K562 (cell line): ENCODE data around the gene ATRIP. TPM values are rescaled to one million over a fixed set of nuclear protein-coding genes. Genes with fewer than 3 reads are reported as not detected.

Experiments
- NR2C1 ChIP-seq, 2 experiments: fragments of 450-650 bp; IDR thresholded peaks; 2 replicates each; pipeline ENCODE4 v1.6.1; 2017; ENCODE audit warnings: mild to moderate bottlenecking in 2 of 2, antibody characterized with exemption in 1 of 2, inconsistent platforms in 1 of 2, missing compliant biosample characterization in 1 of 2, missing genetic modification characterization in 1 of 2
- NR2F6 ChIP-seq: fragments of 450-650 bp; formaldehyde crosslinking; IDR thresholded peaks from 2 replicates; pipeline ENCODE4 v1.4.0; 2020; ENCODE audit warnings: mild to moderate bottlenecking
- RERE ChIP-seq: sonication (generic); formaldehyde crosslinking; IDR thresholded peaks from 2 replicates; pipeline ENCODE4 v1.8.0; 2023; ENCODE audit warnings: missing genetic modification reagents, mild to moderate bottlenecking, borderline replicate concordance
- SAFB ChIP-seq: fragments of 200-400 bp; formaldehyde crosslinking; IDR thresholded peaks from 2 replicates; pipeline ENCODE4 v1.6.1; 2017; ENCODE audit warnings: low read depth, low read length, borderline replicate concordance
- ZFP30 ChIP-seq: fragments of 250-450 bp; sonication (Bioruptor Pico); IDR thresholded peaks from 2 replicates; pipeline ENCODE4 v1.8.0; 2022; ENCODE audit warnings: moderate library complexity, mild to moderate bottlenecking, inconsistent platforms, borderline replicate concordance
- ZNF311 ChIP-seq: fragments of 250-450 bp; sonication (Bioruptor Pico); IDR thresholded peaks from 2 replicates; pipeline ENCODE4 v1.4.0; 2020; ENCODE audit warnings: mild to moderate bottlenecking, moderate library complexity
- polyA plus RNA-seq, 8 experiments: library from polyadenylated mRNA; depleted of rRNA in 4 of 8; stranded (reverse) in 5 of 8; unstranded in 3 of 8; fragments of >200 nt; fragmentation: Nextera tagmentation in 2 of 8; fragmentation: Illumina TruSeq in 1 of 8; extraction: Ambion mirVana in 2 of 8; extraction: Trizol in 1 of 8; gene quantifications; 2 replicates each; pipeline versions ENCODE4 v1.2.1 to v1.2.3, GENCODE V29; 2011 to 2014; ENCODE audit warnings: inconsistent platforms in 1 of 8, missing spikeins in 1 of 8
- total RNA-seq, 7 experiments: library from RNA; depleted of rRNA in 6 of 7; stranded (reverse); fragments of >200 nt in 6 of 7; fragmentation: Illumina TruSeq in 2 of 7; extraction: Trizol in 2 of 7; gene quantifications; 2 replicates each; pipeline versions ENCODE4 v1.2.1 to v1.2.3, GENCODE V29; 2011 to 2021; ENCODE audit warnings: low replicate concordance in 1 of 7

ATRIP gene
- total and polyA plus RNA-seq, 9 of the 15 experiments (the other 6 are each of a cell fraction or from before 2014, with no cell fraction given) = 1.7 to 15.7 (median 10.5) TPM

GRCh38 chr3:48420561-48420960, 26.0 kb upstream of the ATRIP start (continued):
- TF ChIP-seq RERE (CRISPR knock-in tag) (no peak), ZNF311 (no peak), NR2C1 (IDR thresholded peaks at IDR 0.05) (no peak), NR2C1 (tag; IDR thresholded peaks at IDR 0.05) (no peak), NR2F6 (CRISPR knock-in tag) (no peak), SAFB (no peak), ZFP30 (CRISPR knock-in tag) (no peak)
- TF ChIP-seq, all 486 proteins: peak for 0
